HG03378 (cell line): ENCODE data around the gene ALDH1L2.

Experiments
- ATAC-seq: cut with Tn5 transposase; IDR thresholded peaks from one replicate; pipeline ENCODE4 v1.9.1; 2021; ENCODE audit warnings: mild to moderate bottlenecking, moderate library complexity; ENCODE audit not compliant: unreplicated experiment

ALDH1L2 gene

GRCh38 chr12:105085501-105085900 is 1.2 kb upstream of the ALDH1L2 start:
- no peak for ATAC-seq

DNA sequence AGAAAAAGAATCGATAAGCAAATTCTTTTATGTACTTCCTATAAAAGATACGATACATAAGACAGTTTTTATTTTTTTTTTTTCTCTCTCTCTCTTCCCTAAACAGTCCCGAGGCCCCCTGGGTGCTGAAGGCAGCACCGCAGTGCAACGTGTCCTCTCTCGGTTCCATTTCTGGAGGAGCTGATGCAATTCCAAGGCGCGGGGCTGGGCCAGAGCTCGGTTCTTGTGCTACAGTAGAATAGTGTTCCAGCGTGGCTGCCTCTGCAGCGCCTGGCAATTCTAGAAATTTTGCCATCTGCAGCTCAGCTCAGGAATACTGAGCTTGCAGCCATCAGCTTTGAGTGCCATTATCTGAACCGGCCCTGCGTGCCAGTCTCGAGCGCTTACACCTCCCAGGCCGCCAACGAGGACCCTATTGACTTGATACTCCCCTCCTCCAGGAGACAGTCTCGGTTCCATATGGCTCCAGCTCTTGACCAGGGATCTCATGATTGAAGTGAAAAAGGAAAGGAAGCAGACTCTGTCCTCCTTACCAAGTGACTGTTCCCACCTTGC is 630 bp downstream of the ALDH1L2 start:
- ATAC-seq: no peak

- ATAC-seq: no peak
Observed at GRCh38 chr12:105083031-105083430, 1.2 kb downstream of the ALDH1L2 start.

GRCh38 chr12:105078712-105079570 is 5.3 kb downstream of the ALDH1L2 start:
- ATAC-seq: no peak

DNA sequence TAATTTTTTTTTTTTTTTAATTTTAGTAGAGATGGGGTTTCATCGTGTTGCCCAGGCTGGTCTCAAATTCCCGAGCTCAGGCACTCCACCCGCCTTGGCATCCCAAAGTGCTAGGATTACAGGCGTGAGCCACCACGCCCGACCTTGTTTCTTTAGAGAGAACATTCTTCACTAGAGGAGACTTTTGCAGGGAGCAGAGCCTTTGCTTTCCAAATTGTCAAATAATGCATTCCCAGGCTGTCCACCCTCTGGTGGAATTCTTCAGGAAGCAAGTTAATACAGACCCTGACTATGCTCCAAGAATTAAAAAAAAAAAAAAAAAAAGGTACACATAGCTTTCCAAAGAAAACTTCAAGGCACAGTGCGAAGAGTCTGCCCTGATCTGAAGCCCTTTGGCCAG is 6.8 kb downstream of the ALDH1L2 start:
- ATAC-seq: no peak

DNA sequence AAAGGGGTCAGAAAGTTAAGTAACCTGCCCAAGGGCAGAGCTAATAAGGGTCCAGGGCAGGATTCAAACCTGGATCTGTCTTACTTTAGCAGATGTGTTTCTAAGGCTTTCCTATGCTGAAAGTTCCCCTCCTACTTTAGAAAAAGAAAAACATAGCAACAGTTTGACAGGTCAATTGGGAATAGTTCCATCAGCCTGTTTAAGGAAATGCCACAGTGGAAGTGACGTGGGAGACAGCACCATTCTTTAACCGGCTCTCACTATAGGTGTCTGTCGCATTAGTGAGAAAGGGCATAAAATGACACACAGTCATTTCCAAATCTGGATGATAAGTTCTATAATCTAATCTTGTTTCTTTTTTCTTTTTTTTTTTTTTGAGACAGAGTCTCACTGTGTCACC is 7.3 kb downstream of the ALDH1L2 start:
- no peak for ATAC-seq

GRCh38 chr12:105076098-105076497 is 8.2 kb downstream of the ALDH1L2 start:
- no peak for ATAC-seq

GRCh38 chr12:105072888-105073488 is 11.3 kb downstream of the ALDH1L2 start:
- no peak for ATAC-seq

DNA sequence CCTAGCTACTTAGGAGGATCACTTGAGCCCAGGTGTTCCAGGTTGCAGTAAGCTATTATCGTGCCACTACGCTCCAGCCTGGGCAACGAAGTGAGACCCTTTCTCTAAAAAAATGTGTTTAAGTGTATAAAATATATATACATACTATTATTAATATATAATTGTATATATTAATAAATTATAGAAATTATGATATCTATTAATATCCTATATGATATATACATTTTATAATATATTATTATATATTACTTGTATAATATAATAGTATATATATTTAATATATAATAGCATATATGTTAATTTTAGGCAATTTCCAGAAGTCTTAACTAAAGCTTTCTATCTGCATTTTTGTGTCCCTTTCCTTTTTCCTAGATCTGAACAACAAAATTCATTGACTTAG is 12.3 kb downstream of the ALDH1L2 start:
- ATAC-seq: no peak

DNA sequence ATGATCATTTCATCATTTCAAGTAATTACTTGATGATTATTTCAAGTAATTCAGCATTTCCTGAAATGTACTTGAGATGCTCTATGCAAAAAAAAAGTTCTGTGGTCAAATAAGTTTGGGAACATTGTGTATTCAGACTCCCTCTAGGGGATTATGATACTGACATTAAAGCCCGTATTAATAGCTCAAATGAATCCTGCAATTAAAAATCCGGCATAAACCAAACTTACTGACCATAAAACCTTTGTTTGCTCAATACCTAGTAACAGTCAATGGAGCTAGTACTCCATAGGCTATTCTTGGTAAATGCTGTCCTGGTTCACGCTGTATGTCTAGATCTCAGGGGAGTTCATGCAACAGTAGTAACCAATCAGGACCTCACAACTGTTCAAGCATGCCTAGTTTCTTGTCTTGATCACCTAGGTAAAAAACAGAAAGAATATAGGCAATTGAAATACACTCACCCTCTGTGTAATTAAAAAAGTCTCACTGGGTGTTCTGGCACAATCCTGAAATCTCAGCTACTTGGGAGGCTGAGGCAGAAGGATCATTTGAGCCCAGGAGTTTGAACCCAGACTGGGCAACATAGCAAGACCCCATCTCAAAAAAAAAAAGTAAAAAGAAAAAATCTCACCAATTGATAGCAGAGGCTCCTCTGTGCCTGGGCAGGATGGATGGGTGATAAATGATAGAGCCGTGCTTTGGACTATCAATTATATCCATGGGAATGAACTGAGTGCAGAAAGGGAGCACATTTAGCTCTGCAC is 14.1 kb downstream of the ALDH1L2 start:
- no peak for ATAC-seq

DNA sequence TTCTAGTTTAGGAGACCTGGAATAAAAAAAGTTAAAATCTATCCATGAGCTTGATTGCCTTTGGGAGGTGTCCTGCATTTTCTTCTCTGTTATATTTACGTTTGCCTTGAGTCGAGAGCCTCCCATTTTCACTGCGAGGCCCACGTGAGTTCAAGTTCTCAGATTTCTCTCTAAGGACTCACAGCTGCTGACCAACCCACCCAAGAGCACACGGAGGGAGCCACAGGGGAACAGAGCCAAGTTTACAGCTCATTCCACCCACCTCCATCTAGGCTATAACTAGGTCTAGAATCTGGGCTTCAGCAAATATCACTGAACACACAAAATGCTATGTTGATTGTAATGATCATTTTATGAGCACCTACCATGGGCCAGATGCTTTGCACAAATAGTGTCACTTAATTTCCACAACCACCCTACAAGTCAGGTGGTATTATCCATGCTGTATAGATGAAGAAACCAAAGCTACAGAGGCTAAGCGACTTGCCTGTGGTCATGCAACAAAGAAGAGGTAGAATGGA is 16.7 kb downstream of the ALDH1L2 start:
- ATAC-seq: no peak

- ATAC-seq: no peak
Observed at GRCh38 chr12:105064564-105065178, 19.6 kb downstream of the ALDH1L2 start.

- no peak for ATAC-seq
Observed at GRCh38 chr12:105060715-105061378, 23.4 kb downstream of the ALDH1L2 start.

- no peak for ATAC-seq
Observed at GRCh38 chr12:105057174-105057573, 27.1 kb downstream of the ALDH1L2 start.

DNA sequence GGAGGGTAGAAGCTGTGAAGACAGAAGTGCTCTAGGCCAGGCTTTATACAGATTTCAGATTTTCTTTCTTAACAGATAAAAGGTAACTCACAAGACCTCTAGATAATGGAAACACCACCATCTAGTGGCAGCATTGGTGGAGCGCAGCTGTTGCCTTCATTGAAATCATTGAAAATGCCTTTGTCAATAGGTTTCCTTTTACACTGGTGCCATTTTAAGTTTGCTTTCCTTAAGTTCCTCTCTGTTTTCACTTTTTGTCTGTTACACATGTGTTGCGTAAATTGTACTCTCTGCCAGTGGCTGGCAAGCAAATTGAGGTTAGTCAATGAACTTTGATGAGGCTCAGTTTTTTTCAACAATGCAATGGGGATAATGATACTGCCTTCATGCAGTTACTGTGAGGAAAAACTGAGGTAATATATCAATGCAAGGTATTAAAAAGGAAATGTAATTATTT is 31.1 kb downstream of the ALDH1L2 start:
- ATAC-seq: peak; percentile 61

GRCh38 chr12:105051981-105052380 is 32.3 kb downstream of the ALDH1L2 start:
- no peak for ATAC-seq

- no peak for ATAC-seq
Observed at GRCh38 chr12:105048315-105048714, 35.9 kb downstream of the ALDH1L2 start.

DNA sequence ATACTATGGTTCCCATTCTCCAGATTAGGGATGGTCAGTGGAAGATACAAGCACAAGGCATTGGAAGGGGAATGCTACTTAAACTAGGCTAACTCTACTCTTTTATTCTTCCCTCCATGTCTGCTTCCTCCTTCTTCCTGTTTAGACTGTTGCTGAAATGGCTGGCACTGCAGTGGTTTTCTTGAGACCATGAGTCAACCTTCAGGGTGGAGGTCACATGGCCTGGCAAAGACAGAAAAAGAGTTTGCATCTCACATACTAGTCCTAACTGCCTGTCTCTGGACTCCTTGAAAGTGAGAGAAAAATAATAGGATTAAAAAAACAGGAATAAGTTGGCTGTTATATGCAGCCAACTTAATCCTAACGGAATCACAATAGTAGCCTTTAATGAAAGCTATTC is 37.0 kb downstream of the ALDH1L2 start:
- no peak for ATAC-seq

GRCh38 chr12:105041186-105041585 is 43.1 kb downstream of the ALDH1L2 start:
- no peak for ATAC-seq

DNA sequence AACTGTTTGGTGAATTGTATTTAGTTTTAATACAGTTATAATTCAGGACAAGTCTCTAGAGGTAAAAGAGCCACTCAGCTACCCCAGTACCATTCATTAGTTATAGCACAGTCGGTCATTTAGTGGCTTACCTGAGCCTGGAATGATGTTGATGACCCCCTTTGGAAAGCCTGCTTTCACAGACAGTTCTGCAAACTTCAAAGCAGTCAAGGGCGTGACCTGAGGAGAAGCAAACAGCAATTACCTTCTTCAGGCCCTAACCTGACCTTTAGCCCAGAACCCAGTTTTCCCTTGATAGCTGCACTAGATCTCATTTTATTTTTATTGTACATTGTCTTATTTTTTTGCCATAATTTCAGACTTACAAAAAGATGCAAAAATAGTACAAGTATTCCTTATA is 43.8 kb downstream of the ALDH1L2 start:
- ATAC-seq: no peak
